GM19099 (cell line): ENCODE results near the gene PTGFRN.

Source experiments
- POLR2A ChIP-seq: IDR thresholded peaks from 3 replicates; pipeline ENCODE4 v1.6.1; 2011; ENCODE audit warnings: low read depth; ENCODE audit not compliant: insufficient read length; ENCODE audit errors: extremely low read depth

PTGFRN gene

DNA sequence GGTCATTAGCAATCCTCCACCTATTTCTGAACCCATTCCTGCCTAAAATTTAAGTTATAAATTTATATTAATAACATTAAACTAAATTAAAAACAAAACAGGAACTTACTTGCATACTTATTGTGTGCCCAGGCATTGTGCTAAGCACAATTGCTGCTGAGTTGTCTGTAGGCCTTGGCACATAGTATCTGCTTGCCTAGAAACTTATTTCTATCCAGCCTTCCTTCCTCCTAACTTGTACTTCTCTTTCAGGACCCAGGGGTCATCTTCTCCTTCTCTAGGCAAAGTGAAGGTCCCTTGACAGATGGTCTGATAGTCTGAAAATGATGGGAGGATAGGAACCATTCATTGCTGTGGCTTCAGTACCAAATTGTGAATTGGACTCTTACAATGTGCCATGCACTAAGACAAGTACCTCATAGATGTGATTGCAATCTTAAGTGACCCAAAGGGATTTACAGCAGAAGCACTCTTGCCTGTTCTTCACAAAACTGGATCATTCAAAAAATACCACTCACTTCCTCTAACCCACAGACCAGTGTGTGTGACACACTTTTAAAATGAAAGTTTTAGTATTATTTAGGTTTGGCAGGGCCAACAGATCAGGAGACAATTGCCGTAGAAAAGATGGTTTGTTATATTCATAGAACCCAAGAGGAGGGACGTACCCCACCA, 81.6 kb downstream of the PTGFRN start:
- no peak for TF ChIP-seq POLR2A

DNA sequence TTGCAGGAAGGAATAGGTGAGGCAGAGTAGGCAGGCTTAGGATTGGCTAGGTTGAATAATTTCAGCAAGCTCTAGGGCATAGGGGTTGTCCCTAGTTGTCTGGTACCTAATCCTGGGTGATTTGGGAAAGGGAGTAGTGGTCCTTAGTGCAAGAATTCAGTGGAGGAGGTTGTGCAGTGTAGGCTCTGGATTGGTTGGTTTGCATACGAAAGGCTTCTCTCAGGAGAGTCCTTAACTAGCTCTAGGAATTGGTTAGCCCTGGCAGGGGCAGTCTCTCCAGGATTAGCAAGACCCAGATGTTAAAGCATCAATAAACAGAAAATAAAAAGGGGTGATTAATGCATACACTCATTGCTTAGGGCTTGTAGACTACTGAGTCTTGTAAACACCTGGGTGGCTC, 82.2 kb downstream of the PTGFRN start:
- no peak for TF ChIP-seq POLR2A

DNA sequence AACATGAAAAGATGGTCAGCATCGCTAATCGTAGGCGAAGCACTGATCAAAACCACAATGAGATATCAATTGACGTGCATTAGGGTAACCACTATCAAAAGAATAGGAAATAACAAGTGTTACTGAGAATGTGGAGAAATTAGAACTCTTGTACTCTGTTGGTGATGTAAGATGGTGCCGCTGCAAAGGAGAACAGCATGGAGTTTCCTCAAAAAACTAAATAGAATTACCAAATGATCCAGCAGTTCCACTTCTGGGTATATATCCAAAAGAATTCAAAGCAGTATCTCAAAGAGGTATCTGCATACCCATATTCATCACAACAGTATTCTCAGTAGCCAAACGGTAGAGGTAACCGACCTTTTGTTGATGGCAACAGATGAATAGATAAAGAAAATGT, 83.6 kb downstream of the PTGFRN start:
- TF ChIP-seq POLR2A: no peak

DNA sequence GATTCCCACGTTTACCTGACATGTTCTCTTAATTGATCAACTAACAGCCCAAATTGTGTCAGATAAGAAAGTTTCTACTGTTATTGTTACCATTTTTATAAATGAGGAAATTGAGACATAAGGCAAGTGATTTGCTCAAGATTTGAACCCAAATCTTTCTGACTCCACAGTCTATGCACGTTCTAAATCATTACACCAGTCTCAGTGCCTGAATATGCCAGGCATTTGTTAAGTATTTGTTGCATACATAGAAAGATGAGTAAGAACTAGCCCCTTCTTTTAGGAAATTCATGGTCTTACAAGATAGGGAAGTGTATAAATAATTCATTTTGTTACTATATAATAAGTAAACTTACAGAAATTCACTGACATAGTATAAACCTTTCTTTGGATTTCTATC, 84.7 kb downstream of the PTGFRN start:
- TF ChIP-seq POLR2A: no peak

DNA sequence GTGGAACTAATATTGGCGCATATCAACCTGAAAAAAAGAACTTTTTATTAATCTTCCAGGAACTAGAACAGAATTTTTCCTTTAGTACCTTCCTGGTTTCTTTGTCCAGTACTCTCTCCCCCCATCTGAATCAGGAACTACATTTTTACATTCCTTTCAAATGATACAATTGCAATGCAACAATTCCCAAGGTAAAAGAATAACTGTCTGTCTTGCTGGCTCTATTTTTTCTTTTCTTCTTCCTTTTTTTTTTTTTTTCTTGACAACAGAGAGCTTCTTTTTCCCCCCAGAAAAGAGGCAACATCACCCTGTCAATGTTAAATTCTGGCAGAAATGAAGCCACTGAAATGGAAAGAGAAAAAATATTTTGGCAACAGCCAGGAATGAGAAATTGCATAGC, 87.3 kb downstream of the PTGFRN start:
- no peak for TF ChIP-seq POLR2A

DNA sequence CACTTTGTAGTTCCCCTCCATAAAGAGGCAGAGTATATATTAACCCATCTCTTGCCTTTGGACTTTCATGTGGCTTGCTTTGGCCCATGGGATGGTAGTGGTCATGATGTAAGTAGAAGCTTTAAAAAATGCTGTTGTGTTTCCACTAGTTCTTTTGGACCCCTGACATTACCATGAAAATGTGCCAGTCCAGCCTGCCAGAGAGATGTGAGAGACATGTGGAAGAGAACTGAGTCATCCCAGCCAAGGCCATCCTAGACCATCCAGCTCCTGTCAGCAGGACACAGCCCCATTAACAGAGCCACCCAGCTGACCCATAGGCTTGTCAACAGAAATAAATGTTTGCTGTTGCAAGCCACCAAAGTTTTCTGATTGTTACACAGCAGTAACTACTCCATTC, 87.9 kb downstream of the PTGFRN start:
- TF ChIP-seq POLR2A: no peak

DNA sequence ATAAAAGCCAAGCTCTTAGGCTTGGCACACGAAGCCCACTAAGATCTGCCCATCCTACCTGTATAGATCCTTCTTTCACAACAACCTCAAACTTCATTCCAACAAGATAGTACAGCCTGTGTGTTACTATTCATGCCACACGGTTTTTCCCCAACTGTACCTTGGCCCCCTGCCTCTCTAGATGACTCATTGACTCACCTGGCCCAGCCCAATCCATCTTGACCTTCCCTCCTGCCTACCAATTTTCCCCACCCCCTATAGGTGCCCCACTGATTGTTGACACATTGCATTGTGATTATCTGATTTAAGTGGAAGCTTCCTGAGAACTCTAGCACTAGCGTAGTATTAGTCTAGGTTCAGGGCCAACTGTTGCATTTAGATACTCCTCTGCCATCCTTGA, 89.9 kb downstream of the PTGFRN start:
- no peak for TF ChIP-seq POLR2A

DNA sequence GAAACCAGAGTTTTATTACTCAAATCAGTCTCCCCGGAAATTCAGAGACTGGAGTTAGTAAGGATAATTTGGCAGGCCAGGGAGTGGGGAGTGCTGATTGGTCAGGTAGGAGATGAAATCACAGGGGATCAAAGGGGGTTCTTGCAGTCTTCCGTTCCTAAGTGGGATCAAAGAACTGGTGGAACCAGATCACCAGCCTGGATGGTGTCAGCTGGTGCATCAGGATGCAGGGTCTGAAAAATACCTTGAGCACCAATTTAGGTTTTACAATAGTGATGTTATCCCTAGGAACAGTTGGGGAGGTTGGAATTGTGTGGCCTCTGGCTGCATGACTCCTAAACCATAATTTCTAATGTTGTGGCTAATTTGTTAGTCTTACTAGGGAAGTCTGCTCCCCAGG, 90.4 kb downstream of the PTGFRN start:
- no peak for TF ChIP-seq POLR2A

DNA sequence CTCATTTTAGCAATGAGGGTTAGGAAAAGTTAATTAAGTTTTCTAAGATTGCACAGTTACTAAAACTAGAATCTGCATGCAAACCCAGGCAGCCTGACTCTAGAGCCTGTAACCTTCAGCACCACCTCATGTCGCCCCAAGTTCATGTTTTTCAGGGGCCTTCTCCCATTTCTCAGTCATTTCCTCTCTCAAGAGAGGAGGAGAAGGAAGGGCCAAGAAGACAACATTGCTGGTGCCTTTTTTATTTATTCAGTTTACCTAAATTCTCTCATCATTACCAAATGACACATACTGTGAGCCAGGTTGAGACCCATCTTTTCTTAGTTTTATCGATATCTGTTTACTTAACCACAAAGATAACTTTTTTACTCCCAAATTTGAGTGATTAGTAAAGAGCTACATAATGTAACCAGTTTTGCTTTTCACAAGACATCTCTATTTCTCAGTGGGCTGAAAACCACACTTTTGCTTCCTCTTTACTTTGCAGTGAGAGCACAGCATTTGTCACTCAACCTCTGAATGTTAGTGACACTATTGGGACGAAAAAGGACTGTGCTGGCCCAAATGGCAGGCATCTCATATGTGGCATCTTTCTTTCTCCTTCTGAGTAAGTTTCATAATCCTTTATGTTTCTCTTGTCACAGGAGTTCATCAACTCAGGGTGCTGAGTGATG, 91.7 kb downstream of the PTGFRN start, which contains the start of gene CD101:
Gene CD101, plus strand, starts transcription at position 507 of the 674 bp plus-strand sequence. Its CDS starts 58 bp downstream, at position 565.
- TF ChIP-seq POLR2A: no peak

DNA sequence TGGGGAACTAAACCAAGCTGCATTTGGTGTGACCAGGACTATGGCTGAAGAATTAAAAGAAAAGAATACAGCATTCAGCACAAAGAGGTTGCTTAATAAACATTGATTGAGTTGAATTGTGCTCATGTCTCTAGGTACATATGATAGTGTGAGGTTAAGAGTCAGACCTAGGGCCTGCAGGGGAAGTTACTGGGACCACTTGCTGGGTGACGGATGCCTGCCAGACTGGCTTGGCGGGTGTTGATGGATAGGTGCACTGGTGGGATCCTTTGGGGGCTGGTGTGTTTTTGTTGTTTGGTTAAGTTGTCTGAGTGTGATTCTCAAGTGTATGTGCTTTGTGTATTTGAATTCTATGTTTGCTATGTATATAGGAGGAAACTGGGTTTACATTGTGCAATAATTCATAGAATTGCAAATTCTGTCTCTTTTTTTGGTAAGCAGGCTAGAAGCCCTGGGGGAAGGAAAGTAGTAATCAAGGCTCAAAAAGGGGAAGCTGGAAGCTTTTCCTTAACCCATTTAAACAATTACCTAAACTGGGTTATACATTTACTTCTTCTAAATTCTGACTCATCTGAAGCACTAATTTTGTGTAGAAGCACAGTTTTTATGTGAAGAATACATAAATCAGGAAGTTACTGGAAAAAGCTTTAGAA, 93.6 kb downstream of the PTGFRN start:
- TF ChIP-seq POLR2A: no peak

DNA sequence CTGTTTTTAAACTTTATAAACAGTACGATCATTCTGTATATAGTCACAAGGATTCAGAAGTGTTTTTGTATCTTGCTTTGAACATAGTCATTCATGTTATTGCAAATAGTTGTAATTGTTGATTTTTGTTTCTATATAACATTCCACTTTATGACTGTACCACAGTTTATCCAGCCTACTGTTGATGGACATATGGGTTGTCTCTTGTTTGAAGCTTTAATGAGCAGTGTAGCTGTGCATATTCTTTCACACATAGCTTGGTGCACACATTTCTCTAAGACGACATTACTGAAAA, 98.0 kb downstream of the PTGFRN start:
- TF ChIP-seq POLR2A: no peak

DNA sequence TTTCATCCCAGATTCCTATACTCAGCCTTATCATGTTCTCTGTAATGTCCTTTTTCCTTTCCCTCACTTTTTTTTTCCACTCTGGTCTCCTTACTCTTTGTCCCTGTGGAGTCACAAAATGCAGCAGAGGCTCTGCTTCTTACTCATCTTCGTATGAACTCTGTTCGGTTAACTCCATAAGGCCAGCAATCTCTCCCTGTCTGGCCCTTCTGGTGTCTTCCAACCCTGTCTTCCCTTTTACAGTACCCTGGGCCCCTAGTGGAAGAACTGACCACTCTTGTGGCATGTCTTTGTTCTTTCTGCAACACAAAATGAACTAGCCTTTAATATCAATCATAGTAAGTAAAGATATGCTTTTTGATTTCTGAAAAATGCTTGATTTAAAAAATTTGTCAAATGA, 98.9 kb downstream of the PTGFRN start:
- TF ChIP-seq POLR2A: no peak

DNA sequence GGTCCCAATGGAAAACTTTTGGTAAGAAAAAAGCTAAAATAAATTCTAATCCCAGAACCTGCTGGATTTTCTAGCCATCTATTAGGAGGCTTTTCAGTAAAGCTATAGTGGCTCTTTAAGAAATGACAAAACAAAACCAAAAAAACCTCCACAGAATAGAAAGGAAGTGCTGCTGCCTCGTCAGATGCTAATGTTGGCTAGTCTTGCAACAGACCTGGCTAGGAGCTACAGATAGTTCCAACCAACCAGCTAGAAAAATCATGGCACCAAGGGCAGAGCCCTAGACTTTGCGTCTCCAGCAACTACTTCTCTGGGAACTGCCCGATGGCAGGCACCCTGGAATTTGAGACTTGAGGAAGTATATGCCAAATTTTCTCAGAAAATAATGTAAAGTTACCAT, 99.4 kb downstream of the PTGFRN start:
- TF ChIP-seq POLR2A: no peak

DNA sequence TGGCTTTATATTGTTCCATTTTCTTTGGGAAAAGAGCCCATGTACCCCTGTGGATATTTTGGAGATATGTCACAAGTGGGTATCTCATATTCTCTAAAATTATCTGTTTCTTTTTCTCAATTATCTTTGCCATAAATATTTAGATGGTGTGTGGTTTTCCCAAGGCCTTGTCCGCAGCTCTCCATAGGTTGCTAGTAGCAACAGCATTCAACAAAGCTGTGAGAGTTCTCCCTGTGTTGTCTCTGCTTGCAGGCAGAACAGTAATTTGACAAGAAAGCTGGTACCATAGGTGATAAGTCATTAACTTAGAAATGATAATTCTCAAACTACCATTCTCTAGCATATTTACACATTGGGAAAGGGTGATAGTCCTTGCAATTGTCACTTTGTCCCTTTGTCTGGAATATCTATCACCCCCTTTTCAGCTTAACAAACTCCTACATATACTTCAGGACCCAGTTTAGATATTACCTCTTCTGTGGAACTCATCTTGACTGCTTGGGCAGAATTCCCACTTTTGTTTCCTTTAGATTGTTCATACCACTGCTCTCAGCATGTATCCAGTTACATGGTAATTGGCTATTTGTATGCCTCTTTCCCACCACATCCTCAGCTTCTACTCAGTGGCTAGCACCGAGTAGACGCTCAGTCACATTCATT, 100.7 kb downstream of the PTGFRN start:
- TF ChIP-seq POLR2A: no peak

DNA sequence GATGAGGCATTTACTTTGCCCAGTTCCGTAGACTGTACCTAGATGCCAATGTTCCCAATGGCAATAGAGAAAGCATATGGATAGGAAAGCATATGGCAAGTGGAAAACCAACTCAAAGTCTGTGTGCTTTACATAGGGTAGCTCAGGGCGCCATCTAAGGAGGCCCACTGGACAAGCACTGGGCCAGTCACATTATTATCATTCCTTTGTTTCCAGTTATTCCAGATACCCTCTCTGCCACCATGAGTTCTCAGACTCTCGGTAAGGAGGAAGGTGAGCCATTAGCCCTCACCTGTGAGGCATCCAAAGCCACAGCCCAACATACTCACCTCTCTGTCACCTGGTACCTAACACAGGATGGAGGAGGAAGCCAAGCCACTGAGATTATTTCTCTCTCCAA, 101.6 kb downstream of the PTGFRN start:
- TF ChIP-seq POLR2A: no peak
